ENCODE results near the gene ZNF132.

The ZNF132 gene

GRCh38 chr19:58385891-58386575 lies 53.9 kb downstream of the ZNF132 start:
- DNase-seq: no peak

GRCh38 chr19:58385313-58385890 lies 54.6 kb downstream of the ZNF132 start:
- DNase-seq: no peak

DNA sequence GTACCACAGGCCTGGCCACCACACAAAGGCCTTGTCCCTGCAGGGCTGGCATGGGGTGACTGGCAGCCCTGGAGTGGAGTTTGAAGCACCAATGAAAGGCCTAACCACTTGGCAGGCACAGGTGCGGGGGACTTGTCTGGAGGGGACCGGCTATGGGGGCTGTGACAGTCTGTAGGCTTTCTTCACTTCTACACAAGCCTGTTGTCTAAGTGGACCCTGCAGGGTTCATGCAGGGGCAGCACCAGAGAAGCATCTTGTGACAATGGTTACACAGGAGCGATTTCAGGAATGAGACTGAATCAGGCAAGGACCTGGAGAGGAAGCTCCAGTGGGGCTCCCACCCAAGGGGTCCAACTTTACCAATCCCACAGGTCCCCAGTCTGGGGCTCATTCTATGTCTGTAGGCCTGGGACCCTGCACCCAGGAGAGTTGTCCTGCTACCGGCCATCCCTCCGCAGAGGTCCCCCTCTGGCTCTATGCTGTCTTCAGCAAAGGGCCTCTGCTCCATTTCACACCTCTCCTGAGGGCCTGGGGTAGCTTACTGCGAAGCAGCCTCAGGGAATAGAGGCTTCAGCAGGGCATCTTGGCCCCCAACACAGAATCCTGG lies 56.9 kb downstream of the ZNF132 start:
- no peak for DNase-seq
